NCI-H2081 (cell line): ENCODE data around the gene SORCS2.

Source experiments
- DNase-seq, 2 experiments: peaks; one replicate each; lab custom pipeline; 2025; lab: John Stamatoyannopoulos, UW

The SORCS2 gene

DNA sequence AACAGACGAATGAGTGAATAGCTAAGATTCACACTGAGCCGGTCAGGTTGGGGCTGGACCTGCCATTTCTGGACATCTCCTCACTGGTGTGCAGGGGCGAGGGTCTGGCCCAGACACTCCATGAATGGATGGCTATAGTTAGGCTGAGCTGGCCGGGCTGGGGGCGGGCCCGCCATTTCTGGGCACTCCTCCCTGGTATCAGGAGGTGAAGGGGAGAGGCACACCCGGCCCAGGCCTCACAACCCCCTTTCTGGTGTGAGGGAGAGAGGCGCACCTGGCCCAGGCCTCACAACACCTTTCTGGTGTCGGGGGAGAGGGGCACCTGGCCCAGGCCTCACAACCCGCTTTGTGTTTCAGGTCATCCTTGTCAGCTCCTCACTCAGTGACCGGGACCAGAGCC lies 445.6 kb downstream of the SORCS2 start:
- no peak for DNase-seq

- no peak for DNase-seq
Observed at GRCh38 chr4:7638489-7638888, 446.2 kb downstream of the SORCS2 start.

- no peak for DNase-seq
Observed at GRCh38 chr4:7638984-7639789, 446.8 kb downstream of the SORCS2 start.

GRCh38 chr4:7640136-7640535 lies 447.8 kb downstream of the SORCS2 start:
- no peak for DNase-seq

DNA sequence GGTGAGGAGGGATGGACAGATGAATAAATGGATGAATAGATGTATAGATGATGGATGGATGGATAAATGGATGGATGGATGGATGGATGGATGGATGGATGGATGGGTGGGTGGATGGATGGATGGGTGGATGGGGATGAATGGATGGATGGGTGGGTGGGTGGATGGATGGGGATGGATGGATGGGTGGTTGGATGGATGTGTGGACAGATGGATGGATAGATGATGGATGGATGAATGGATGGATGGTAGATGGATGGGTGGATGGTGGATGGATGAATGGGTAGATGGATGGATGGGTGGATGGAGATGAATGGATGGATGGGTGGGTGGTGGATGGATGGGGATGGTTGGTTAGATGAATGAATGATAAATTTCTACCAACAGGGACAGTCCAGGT lies 449.4 kb downstream of the SORCS2 start:
- DNase-seq = no peak

GRCh38 chr4:7642741-7643458 lies 450.6 kb downstream of the SORCS2 start:
- DNase-seq = no peak

GRCh38 chr4:7645158-7645557 lies 452.8 kb downstream of the SORCS2 start:
- DNase-seq = no peak

GRCh38 chr4:7645956-7646355 lies 453.6 kb downstream of the SORCS2 start:
- DNase-seq = no peak

DNA sequence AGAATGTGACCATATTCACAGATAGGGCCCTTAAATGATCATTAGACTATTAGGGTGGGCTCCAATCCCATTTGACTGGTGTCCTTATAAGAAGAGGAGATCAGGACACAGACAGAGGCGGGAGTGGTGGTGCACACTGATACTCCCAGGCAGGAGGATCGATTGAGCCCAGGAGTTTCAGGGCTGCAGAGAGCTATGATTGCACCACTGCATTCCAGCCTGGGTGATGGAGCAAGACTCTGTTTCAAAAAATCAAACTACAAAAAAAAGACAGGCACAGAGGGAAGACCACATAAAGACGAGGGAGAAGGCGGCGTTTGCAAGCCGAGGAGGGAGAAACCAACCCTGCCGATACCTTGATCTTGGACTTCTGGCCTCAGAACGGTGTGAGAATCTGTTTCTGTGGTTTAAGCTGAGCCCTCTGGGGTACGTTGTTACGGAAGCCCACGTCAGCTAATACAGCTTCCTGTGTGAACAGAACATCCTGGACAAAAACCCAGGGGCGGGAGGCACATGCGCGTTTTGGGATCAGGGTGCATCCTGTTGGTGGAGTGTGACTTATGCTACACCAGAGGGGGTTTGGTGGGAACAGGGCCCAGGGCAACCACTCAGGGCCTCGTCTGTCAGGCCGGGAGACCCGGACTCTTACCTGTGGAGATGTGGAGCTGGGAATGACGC lies 454.2 kb downstream of the SORCS2 start:
- no peak for DNase-seq

- DNase-seq = no peak
Observed at GRCh38 chr4:7647186-7647585, 454.8 kb downstream of the SORCS2 start.

DNA sequence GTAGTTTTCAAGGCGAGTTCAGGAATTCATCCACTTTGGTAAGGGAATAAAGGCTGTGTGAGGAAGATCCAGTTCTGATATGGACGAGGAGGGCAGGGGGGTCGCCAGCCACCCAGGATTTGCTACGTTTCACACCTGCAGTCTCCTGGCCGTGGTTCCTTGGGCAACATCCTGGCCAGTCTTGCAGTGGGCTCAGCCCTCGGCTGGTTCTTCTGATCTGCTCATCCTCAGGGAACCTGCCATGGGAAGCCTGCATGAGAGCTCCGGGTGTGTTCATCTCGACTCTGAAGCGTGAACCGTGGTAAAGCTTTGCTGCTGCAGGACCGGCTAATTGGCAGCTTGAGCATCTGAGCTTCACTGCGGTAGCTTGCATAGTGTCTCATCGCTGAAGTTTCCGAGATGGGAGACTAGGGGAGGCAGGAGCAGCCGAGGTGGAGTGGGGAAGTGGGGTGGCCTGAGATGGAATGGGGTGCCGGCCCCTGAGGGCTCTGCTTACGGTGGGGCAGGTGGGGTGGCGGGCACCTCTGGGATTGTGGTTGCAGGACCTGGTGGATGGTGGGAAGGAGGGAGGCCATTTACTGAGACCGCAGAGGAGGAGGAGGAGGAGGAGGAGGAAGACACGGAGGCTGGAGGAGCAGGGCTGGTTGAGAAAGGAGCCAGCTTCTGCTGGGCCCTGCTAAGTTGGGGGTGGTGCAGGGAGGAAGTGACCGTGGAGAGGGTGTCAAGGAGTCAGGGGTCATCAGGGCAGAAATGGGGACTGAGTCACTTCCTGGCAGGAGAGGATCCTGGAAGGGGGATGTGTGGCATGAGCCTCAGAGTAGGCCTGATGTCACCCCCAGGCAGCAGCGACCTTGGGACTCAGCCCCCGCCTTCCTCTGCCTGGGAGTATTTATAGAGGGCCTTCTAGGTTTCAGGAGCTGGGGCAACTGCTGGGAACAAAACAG lies 455.5 kb downstream of the SORCS2 start:
- no peak for DNase-seq

- no peak for DNase-seq
Observed at GRCh38 chr4:7648544-7649395, 456.4 kb downstream of the SORCS2 start.

GRCh38 chr4:7649411-7649740 lies 457.0 kb downstream of the SORCS2 start:
- DNase-seq = no peak

DNA sequence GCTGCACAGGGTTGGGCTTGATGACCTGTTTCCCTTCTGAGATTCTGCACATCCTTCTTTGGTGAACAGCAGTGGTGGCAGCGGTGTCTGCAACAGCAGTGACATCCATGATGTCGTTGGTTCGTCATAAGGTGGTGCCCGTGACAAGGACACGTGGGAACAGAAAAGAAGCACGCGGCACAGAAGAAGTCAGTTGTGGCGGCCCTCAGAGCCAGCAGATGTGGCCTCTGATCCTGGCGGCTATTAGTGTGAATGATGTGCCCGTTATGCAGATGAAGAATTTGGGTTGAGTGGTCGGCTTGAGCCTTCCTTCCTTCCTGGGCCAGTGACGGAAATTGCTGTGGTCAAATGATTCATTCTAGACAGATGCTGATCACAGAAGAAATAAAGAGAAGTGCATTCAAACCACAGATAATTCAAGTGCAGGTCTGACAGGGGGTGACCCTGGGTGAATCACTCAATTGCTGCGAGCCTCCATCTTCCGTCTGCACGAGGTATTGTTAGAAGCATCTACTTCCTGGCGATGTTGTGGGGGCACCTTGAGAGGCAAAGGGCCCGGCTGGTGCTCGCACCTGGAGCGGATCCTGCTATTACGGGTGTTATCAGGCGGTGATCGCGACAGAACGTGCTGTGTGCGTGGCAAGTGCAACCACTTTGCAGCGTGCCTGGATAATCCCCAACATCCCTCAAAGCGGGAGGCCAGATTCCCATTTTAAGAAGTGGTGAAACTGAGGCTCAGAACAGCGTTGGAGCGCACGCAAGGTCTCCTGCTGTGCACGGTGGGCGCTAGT lies 457.6 kb downstream of the SORCS2 start:
- no peak for DNase-seq

DNA sequence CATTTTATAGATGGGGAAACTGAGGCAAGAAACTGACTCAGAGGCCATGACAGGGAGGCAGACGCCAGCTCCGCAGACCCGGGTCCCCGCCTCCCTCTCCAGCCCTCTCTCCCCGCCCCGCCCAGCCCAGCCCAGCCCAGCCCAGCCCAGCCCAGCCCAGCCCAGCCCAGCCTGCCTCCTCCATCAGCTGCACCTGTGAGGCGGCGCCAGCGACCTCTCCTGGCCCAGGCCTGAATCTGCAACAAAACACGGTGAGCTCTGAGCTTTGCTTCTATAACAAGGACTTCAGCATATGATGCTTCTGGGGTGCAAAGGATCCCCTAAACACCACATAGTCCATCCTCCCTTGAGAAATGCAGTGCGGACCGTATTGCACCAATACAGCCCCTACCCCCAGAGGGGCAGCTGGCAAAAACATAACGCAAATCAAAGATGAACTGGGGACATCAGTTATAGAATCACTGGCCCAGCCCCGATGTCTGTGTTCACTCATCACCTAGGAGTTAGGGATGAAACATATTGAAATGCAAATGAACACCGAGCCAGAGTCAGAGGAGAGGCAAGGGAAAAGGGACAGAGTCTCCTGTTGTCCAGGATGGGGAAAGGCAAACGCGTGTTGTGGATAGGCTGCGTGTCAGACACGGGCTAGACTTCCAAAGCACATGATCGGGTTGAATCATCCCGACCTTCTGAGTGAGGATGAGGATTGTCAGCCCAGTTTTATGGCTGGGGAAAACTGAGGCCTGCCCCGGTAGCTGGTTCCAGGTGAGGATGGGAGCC lies 458.5 kb downstream of the SORCS2 start:
- no peak for DNase-seq

DNA sequence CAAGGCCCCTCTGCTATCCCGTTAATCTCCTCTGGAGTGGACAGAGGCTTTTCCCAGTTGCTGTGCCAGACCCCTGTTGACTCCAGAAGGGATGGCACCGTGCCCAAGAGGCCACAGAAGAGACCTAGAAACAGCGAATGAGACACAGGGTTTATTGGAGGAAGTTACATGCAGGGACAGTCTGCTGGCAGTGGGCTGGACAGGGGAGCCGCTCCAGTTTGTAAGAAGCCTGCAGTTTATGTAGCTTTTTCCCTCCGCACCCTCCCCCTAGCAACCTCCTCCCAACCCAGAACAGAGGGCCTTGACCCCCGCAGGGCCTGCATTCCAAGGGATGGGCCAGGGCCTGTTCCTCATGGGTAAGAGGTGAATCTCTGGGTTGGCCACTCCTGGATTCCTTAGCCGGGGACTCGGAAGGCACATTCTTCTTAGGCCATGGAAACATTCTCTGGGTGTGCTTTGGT lies 459.2 kb downstream of the SORCS2 start:
- no peak for DNase-seq

- DNase-seq = no peak
Observed at GRCh38 chr4:7652006-7652405, 459.7 kb downstream of the SORCS2 start.

DNA sequence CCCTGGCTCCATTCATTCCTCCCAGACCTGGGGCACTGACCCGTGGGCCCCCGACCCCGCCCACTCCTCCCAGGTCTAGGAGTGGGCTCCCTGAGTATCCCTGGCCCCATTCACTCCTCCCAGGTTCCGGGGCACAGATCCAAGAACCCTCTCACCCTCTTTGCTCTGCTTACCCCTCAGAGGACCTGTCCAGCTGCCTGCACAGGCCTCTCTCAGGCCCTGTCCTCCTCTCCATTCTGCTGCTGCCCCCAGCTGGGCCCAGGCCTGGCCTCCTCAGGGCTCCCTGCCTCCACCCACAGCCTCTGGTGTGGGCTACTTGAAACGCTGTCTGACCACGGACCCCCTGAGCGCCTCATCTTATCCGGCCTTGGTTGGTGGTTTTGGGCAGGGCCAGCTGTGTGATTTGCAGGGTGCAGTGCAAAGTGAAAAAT lies 460.1 kb downstream of the SORCS2 start:
- DNase-seq = no peak

- no peak for DNase-seq
Observed at GRCh38 chr4:7652906-7653305, 460.6 kb downstream of the SORCS2 start.
